ENCODE data around the gene PHF20. TPM values are rescaled to one million over a fixed set of nuclear protein-coding genes. Genes with fewer than 3 reads are reported as not detected.

Gene PHF20
- total and polyA plus RNA-seq, 2 of the 13 experiments (the other 11 are each of a cell fraction or from before 2014, with no cell fraction given): 22.8 to 34.1 TPM

DNA sequence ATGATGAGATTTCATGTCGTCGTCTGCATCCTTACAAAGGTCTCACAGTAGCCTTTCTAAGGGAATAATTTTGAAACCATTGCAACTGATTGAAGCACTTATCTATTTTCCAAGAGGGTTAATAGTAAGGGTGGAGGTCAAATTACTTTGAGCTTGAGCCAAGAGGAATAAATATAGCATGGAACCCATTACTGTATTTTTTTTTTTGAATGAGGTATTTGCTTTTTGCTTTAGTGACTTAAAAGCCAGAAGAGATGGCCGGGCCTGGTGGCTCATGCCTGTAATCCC, 104.2 kb downstream of the PHF20 start (continued):
- TF ChIP-seq, protein P1, sequence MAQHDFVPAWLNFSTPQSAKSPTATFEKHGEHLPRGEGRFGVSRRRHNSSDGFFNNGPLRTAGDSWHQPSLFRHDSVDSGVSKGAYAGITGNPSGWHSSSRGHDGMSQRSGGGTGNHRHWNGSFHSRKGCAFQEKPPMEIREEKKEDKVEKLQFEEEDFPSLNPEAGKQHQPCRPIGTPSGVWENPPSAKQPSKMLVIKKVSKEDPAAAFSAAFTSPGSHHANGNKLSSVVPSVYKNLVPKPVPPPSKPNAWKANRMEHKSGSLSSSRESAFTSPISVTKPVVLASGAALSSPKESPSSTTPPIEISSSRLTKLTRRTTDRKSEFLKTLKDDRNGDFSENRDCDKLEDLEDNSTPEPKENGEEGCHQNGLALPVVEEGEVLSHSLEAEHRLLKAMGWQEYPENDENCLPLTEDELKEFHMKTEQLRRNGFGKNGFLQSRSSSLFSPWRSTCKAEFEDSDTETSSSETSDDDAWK (CRISPR knock-in tag; IDR thresholded peaks at IDR 0.05): no peak
- TF ChIP-seq ZNF101 (CRISPR knock-in tag; IDR thresholded peaks at IDR 0.05; ENCODE audit: borderline replicate concordance, low read depth) (no peak), ZBTB8A (CRISPR knock-in tag; IDR thresholded peaks at IDR 0.05; ENCODE audit: borderline replicate concordance, low read depth) (no peak)

DNA sequence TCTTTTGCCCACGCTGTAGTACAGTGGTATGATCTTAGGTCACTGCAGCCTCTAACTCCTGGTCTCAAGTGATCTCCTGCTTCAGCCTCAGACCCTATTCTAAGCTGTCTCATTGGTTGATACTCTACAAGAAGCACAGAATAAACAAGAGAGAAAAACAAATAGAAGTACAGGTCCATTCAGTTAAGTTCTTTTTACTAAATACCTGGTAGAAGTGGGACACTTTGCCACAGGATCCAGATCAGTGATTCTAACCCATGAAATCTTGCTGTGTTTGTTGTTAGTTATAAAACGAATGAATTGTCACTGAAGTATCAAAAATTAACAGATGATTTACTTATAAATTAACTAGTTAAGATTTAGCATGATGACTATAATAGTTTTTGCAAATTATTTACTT, 105.8 kb downstream of the PHF20 start:
- no peaks in the 10 kb centered on the region for H3K79me2 ChIP-seq (ENCODE audit: insufficient read depth, low read length)
- H3K4me3 ChIP-seq (replicated peaks in 1 of 3; ENCODE audit: insufficient read depth in 1 of 3, low read depth in 2 of 3, low read length in 3 of 3): no peak overlapping the region
- H3K4me2 ChIP-seq (ENCODE audit: low read depth, low read length): no peak overlapping the region
- intact Hi-C loops (cut with micrococcal nuclease; ENCODE audit: unreplicated experiment) (no loop called here), in situ Hi-C loops (cut with HindIII; ENCODE audit: extremely low pct_ligation_motif_present, low pct_unique_long_range_greater_than_20kb) (no loop called here)
- ATAC-seq (no peak), DNase-seq (ENCODE audit: low spot score) (no peak), FAIRE-seq (no peak)
- H2AFZ ChIP-seq (ENCODE audit: low read length): no peak overlapping the region
- POLR2A ChIA-PET: interaction anchor here (0.5 kb wide), 1 partner anchor 110 kb away, joined by 3 read pairs; no protein-coding TSS in a partner anchor
- CTCF ChIA-PET (ENCODE audit: low intra/inter-chr PET ratio, low total read pairs): no interaction called here
- peaks cover 3 to 9% of the 10 kb centered on the region in 2 experiments; a peak in 2 of 5 replicates for H3K36me3 ChIP-seq (replicated peaks in 1 of 2; ENCODE audit: control insufficient read depth in 1 of 2, insufficient read depth in 2 of 2, low read length in 2 of 2)
- H3K9ac ChIP-seq (ENCODE audit: insufficient read depth, low read depth, low read length): no peak overlapping the region
- no peaks in the 10 kb centered on the region for H3K4me1 ChIP-seq (ENCODE audit: insufficient read depth, low read length)
- H3K9me3 ChIP-seq (ENCODE audit: low read length): no peaks in the 10 kb centered on the region
- no TSS peak for BruUV-seq (replicated peaks)
- no peaks in the 10 kb centered on the region for H4K20me1 ChIP-seq (ENCODE audit: insufficient read depth, low read length)
- no peak overlapping the region for H3K27ac ChIP-seq (ENCODE audit: extremely low read length, insufficient read depth, low read length)
- WGBS (ENCODE audit: low lambda C conversion rate): 98% methylated on average over 2 of the region's 2 CpGs
- H3K27me3 ChIP-seq (ENCODE audit: control insufficient read depth in 1 of 2, insufficient read depth in 2 of 2, low read length in 2 of 2): no peaks in the 10 kb centered on the region
- no peak for TF ChIP-seq HNRNPLL (IDR thresholded peaks at IDR 0.05; ENCODE audit: low read depth, low read length, poor library complexity, severe bottlenecking)
- no peak for TF ChIP-seq ZNF674 (CRISPR knock-in tag; IDR thresholded peaks at IDR 0.05; ENCODE audit: low read depth)
- no peak for TF ChIP-seq ZNF546 (CRISPR knock-in tag; conservative IDR thresholded peaks at IDR 0.05)
- no peak for TF ChIP-seq EZH2 (conservative IDR thresholded peaks at IDR 0.05; ENCODE audit: low read depth, low read length)
- TF ChIP-seq SATB2 (CRISPR knock-in tag; IDR thresholded peaks at IDR 0.05): no peak
- TF ChIP-seq ZNF772 (CRISPR knock-in tag; IDR thresholded peaks at IDR 0.05): no peak
- no peak for TF ChIP-seq ZNF468 (CRISPR knock-in tag; IDR thresholded peaks at IDR 0.05)
- TF ChIP-seq NR3C1 (CRISPR knock-in tag; IDR thresholded peaks at IDR 0.05): no peak
- TF ChIP-seq ZNF775 (CRISPR knock-in tag; IDR thresholded peaks at IDR 0.05; ENCODE audit: borderline replicate concordance): no peak
- TF ChIP-seq, protein P2, sequence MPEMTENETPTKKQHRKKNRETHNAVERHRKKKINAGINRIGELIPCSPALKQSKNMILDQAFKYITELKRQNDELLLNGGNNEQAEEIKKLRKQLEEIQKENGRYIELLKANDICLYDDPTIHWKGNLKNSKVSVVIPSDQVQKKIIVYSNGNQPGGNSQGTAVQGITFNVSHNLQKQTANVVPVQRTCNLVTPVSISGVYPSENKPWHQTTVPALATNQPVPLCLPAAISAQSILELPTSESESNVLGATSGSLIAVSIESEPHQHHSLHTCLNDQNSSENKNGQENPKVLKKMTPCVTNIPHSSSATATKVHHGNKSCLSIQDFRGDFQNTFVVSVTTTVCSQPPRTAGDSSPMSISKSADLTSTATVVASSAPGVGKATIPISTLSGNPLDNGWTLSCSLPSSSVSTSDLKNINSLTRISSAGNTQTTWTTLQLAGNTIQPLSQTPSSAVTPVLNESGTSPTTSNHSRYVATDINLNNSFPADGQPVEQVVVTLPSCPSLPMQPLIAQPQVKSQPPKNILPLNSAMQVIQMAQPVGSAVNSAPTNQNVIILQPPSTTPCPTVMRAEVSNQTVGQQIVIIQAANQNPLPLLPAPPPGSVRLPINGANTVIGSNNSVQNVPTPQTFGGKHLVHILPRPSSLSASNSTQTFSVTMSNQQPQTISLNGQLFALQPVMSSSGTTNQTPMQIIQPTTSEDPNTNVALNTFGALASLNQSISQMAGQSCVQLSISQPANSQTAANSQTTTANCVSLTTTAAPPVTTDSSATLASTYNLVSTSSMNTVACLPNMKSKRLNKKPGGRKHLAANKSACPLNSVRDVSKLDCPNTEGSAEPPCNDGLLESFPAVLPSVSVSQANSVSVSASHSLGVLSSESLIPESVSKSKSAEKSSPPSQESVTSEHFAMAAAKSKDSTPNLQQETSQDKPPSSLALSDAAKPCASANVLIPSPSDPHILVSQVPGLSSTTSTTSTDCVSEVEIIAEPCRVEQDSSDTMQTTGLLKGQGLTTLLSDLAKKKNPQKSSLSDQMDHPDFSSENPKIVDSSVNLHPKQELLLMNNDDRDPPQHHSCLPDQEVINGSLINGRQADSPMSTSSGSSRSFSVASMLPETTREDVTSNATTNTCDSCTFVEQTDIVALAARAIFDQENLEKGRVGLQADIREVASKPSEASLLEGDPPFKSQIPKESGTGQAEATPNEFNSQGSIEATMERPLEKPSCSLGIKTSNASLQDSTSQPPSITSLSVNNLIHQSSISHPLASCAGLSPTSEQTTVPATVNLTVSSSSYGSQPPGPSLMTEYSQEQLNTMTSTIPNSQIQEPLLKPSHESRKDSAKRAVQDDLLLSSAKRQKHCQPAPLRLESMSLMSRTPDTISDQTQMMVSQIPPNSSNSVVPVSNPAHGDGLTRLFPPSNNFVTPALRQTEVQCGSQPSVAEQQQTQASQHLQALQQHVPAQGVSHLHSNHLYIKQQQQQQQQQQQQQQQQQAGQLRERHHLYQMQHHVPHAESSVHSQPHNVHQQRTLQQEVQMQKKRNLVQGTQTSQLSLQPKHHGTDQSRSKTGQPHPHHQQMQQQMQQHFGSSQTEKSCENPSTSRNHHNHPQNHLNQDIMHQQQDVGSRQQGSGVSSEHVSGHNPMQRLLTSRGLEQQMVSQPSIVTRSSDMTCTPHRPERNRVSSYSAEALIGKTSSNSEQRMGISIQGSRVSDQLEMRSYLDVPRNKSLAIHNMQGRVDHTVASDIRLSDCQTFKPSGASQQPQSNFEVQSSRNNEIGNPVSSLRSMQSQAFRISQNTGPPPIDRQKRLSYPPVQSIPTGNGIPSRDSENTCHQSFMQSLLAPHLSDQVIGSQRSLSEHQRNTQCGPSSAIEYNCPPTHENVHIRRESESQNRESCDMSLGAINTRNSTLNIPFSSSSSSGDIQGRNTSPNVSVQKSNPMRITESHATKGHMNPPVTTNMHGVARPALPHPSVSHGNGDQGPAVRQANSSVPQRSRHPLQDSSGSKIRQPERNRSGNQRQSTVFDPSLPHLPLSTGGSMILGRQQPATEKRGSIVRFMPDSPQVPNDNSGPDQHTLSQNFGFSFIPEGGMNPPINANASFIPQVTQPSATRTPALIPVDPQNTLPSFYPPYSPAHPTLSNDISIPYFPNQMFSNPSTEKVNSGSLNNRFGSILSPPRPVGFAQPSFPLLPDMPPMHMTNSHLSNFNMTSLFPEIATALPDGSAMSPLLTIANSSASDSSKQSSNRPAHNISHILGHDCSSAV (CRISPR knock-in tag; IDR thresholded peaks at IDR 0.05; ENCODE audit: borderline replicate concordance): no peak
- no peak for TF ChIP-seq SNAPC2 (CRISPR knock-in tag; IDR thresholded peaks at IDR 0.05)
- no peak for TF ChIP-seq ZFP36L1 (CRISPR knock-in tag; IDR thresholded peaks at IDR 0.05)
